HEK293 (cell line): ENCODE data around the gene TSPAN9.
A peak's percentile ranks its signal among the peaks of the same experiment; 100 is the strongest.

ENCODE experiments used
- CTCF ChIA-PET: fragments of 350-600 bp; formaldehyde crosslinking; extraction: SDS; loops from one replicate; lab custom pipeline; 2021; ENCODE audit warnings: antibody characterized with exemption; lab: Yijun Ruan, JAX
- POLR2A ChIA-PET: fragments of 300-600 bp; formaldehyde crosslinking; extraction: SDS; loops from one replicate; lab custom pipeline; 2020; ENCODE audit warnings: antibody characterized with exemption, inconsistent platforms; lab: Yijun Ruan, JAX
- H3K27ac ChIP-seq: fragments of 200-500 bp; sonication (Bioruptor generic); 2 replicates; pipeline ENCODE4 v1.5.1; 2014; ENCODE audit warnings: low read depth, low read length, control low read depth, inconsistent platforms; ENCODE audit errors: extremely low read depth
- H3K36me3 ChIP-seq, 2 experiments: fragments of 200-500 bp in 1 of 2; sonication (Bioruptor generic) in 1 of 2; 1 replicate in 1 of 2; 2 replicates in 1 of 2; pipeline ENCODE4 v1.5.1; 2014 to 2017; ENCODE audit warnings: inconsistent platforms in 2 of 2, low read length in 2 of 2; ENCODE audit not compliant: control insufficient read depth in 2 of 2, insufficient read depth in 1 of 2
- H3K4me1 ChIP-seq: fragments of 200-500 bp; sonication (Bioruptor generic); 2 replicates; pipeline ENCODE4 v1.5.1; 2014; ENCODE audit warnings: mild to moderate bottlenecking, low read length, inconsistent platforms; ENCODE audit not compliant: control insufficient read depth, insufficient read depth
- H3K4me3 ChIP-seq: 2 replicates; pipeline ENCODE4 v1.5.1; 2011; ENCODE audit warnings: low read depth, mild to moderate bottlenecking, control low read depth, low read length, moderate library complexity
- H3K9me3 ChIP-seq: fragments of 200-500 bp; sonication (Bioruptor generic); 2 replicates; pipeline ENCODE4 v1.5.1; 2014; ENCODE audit warnings: low read depth, low read length, inconsistent platforms; ENCODE audit not compliant: control insufficient read depth, insufficient read depth
- SP7 ChIP-seq: fragments of 450-650 bp; formaldehyde crosslinking; IDR thresholded peaks from 2 replicates; pipeline ENCODE4 v1.5.1; 2016; ENCODE audit warnings: missing biosample characterization, missing genetic modification characterization
- ZFP3 ChIP-seq: fragments of 450-650 bp; formaldehyde crosslinking; IDR thresholded peaks from 2 replicates; pipeline ENCODE4 v1.5.1; 2016; ENCODE audit warnings: low read depth, missing biosample characterization, missing genetic modification characterization
- ZNF114 ChIP-seq: fragments of 450-650 bp; formaldehyde crosslinking; IDR thresholded peaks from 2 replicates; pipeline ENCODE4 v1.5.0; 2017; ENCODE audit warnings: missing biosample characterization, missing genetic modification characterization
- ZNF157 ChIP-seq: fragments of 450-650 bp; formaldehyde crosslinking; IDR thresholded peaks from 2 replicates; pipeline ENCODE4 v1.5.1; 2016; ENCODE audit warnings: missing biosample characterization, missing genetic modification characterization
- ZNF202 ChIP-seq: fragments of 450-650 bp; formaldehyde crosslinking; IDR thresholded peaks from 2 replicates; pipeline ENCODE4 v1.5.1; 2016; ENCODE audit warnings: missing biosample characterization, missing genetic modification characterization, borderline replicate concordance
- ZNF266 ChIP-seq: fragments of 450-650 bp; formaldehyde crosslinking; IDR thresholded peaks from 2 replicates; pipeline ENCODE4 v1.5.1; 2016; ENCODE audit warnings: missing biosample characterization, missing genetic modification characterization, low read depth
- ZNF274 ChIP-seq, 2 experiments: fragments of 200-500 bp in 1 of 2; fragments of 450-650 bp in 1 of 2; sonication (Bioruptor generic) in 1 of 2; formaldehyde crosslinking in 1 of 2; IDR thresholded peaks; 2 replicates each; pipeline versions ENCODE4 v1.5.1 to v1.6.1; 2014 to 2016; ENCODE audit warnings: borderline replicate concordance in 1 of 2, inconsistent platforms in 1 of 2, low read length in 1 of 2, missing biosample characterization in 1 of 2, missing genetic modification characterization in 1 of 2
- ZNF292 ChIP-seq: fragments of 450-650 bp; formaldehyde crosslinking; IDR thresholded peaks from 2 replicates; pipeline ENCODE4 v1.5.1; 2016; ENCODE audit warnings: low read depth, missing biosample characterization, missing genetic modification characterization, borderline replicate concordance
- ZNF354C ChIP-seq: fragments of 450-650 bp; formaldehyde crosslinking; IDR thresholded peaks from 2 replicates; pipeline ENCODE4 v1.5.1; 2016; ENCODE audit warnings: missing biosample characterization, missing genetic modification characterization, low read depth, borderline replicate concordance
- ZNF449 ChIP-seq: fragments of 450-650 bp; formaldehyde crosslinking; IDR thresholded peaks from 2 replicates; pipeline ENCODE4 v1.5.1; 2017; ENCODE audit warnings: missing biosample characterization, mild to moderate bottlenecking, missing genetic modification characterization, moderate library complexity
- ZNF473 ChIP-seq: fragments of 450-650 bp; formaldehyde crosslinking; IDR thresholded peaks from 2 replicates; pipeline ENCODE4 v1.5.1; 2017; ENCODE audit warnings: missing biosample characterization, missing genetic modification characterization
- ZNF514 ChIP-seq: fragments of 450-650 bp; formaldehyde crosslinking; IDR thresholded peaks from 2 replicates; pipeline ENCODE4 v1.5.1; 2016; ENCODE audit warnings: missing biosample characterization, missing genetic modification characterization
- ZNF555 ChIP-seq: fragments of 450-650 bp; formaldehyde crosslinking; conservative IDR thresholded peaks from 2 replicates; pipeline ENCODE4 v1.5.1; 2017; ENCODE audit warnings: missing biosample characterization, mild to moderate bottlenecking, missing genetic modification characterization, inconsistent platforms
- ZNF558 ChIP-seq: fragments of 450-650 bp; formaldehyde crosslinking; IDR thresholded peaks from 2 replicates; pipeline ENCODE4 v1.5.1; 2016; ENCODE audit warnings: missing biosample characterization, missing genetic modification characterization
- ZNF645 ChIP-seq: fragments of 450-650 bp; formaldehyde crosslinking; IDR thresholded peaks from 2 replicates; pipeline ENCODE4; 2016; ENCODE audit warnings: missing biosample characterization, missing genetic modification characterization
- ZNF768 ChIP-seq: fragments of 450-650 bp; formaldehyde crosslinking; IDR thresholded peaks from 2 replicates; pipeline ENCODE4 v1.5.1; 2018; ENCODE audit warnings: missing biosample characterization, mild to moderate bottlenecking, missing genetic modification characterization
- ZNF843 ChIP-seq: fragments of 450-650 bp; formaldehyde crosslinking; IDR thresholded peaks from 2 replicates; pipeline ENCODE4 v1.5.1; 2016; ENCODE audit warnings: missing biosample characterization, missing genetic modification characterization
- ZSCAN18 ChIP-seq: fragments of 450-650 bp; formaldehyde crosslinking; IDR thresholded peaks from 2 replicates; pipeline ENCODE4 v1.5.1; 2016; ENCODE audit warnings: missing biosample characterization, missing genetic modification characterization
- ZXDB ChIP-seq: fragments of 450-650 bp; formaldehyde crosslinking; IDR thresholded peaks from 2 replicates; pipeline ENCODE4 v1.5.1; 2016; ENCODE audit warnings: missing biosample characterization, missing genetic modification characterization

TSPAN9 gene

GRCh38 chr12:3204730-3205531 lies 127.8 kb downstream of the TSPAN9 start:
- no peak overlapping the region for H3K27ac ChIP-seq
- H3K4me1 ChIP-seq: no peaks in the 10 kb centered on the region; the same call in 1 of the 2 replicates
- H3K4me3 ChIP-seq: no peak overlapping the region
- ChIA-PET POLR2A (no interaction called here), CTCF (interaction anchor here (0.5 to 2.4 kb wide), 4 partner anchors 31 to 132 kb away, joined by 3 to 12 read pairs (median 4); no protein-coding TSS in a partner anchor)
- TF ChIP-seq ZNF292 (tag by site-specific recombination): no peak
- TF ChIP-seq SP7 (tag by site-specific recombination): peak; percentile 74
- H3K36me3 ChIP-seq: no peaks in the 10 kb centered on the region
- no peaks in the 10 kb centered on the region for H3K9me3 ChIP-seq

- ChIA-PET POLR2A (interaction anchor here (0.5 kb wide), 1 partner anchor 52 kb away, joined by 3 read pairs; no protein-coding TSS in a partner anchor), CTCF (interaction anchor here (0.5 to 2.4 kb wide), 6 partner anchors 42 to 133 kb away, joined by 3 to 16 read pairs (median 4); no protein-coding TSS in a partner anchor)
Observed at GRCh38 chr12:3205742-3206519, 128.8 kb downstream of the TSPAN9 start.

GRCh38 chr12:3206536-3207072 lies 129.4 kb downstream of the TSPAN9 start:
- no peaks in the 10 kb centered on the region for H3K9me3 ChIP-seq
- no peaks in the 10 kb centered on the region for H3K4me1 ChIP-seq
- H3K36me3 ChIP-seq: no peaks in the 10 kb centered on the region
- H3K4me3 ChIP-seq: no peak overlapping the region
- POLR2A ChIA-PET: interaction anchor here (0.5 kb wide), 1 partner anchor 52 kb away, joined by 3 read pairs; no protein-coding TSS in a partner anchor
- TF ChIP-seq ZNF202 (tag by site-specific recombination): no peak
- TF ChIP-seq ZFP3 (tag by site-specific recombination): peak; percentile 91
- H3K27ac ChIP-seq: no peak overlapping the region
- CTCF ChIA-PET: interaction anchor here (0.5 to 2.4 kb wide), 7 partner anchors 10 to 393 kb away, joined by 3 to 16 read pairs (median 4); no protein-coding TSS in a partner anchor

More at GRCh38 chr12:3205742-3206519, 128.8 kb downstream of the TSPAN9 start:
- no peaks in the 10 kb centered on the region; the same call in 1 of the 2 replicates for H3K4me1 ChIP-seq
- H3K27ac ChIP-seq: no peak overlapping the region
- TF ChIP-seq ZNF266 (tag by site-specific recombination): no peak
- no peak for TF ChIP-seq ZNF645 (tag by site-specific recombination)
- no peak overlapping the region for H3K4me3 ChIP-seq
- no peaks in the 10 kb centered on the region for H3K36me3 ChIP-seq
- H3K9me3 ChIP-seq: no peaks in the 10 kb centered on the region

- Histone ChIP-seq H3K27ac (no peak overlapping the region), H3K4me3 (no peak overlapping the region), H3K9me3 (no peaks in the 10 kb centered on the region), H3K36me3 (no peaks in the 10 kb centered on the region), H3K4me1 (no peaks in the 10 kb centered on the region)
- CTCF ChIA-PET: interaction anchor here (0.6 to 2.4 kb wide), 9 partner anchors 10 to 393 kb away, joined by 3 to 16 read pairs (median 4); no protein-coding TSS in a partner anchor
- POLR2A ChIA-PET: no interaction called here
- TF ChIP-seq ZNF114 (tag by site-specific recombination): no peak
- no peak for TF ChIP-seq ZNF473 (tag by site-specific recombination)
- TF ChIP-seq ZNF514: no peak
- no peak for TF ChIP-seq ZNF266 (tag by site-specific recombination)
- no peak for TF ChIP-seq ZNF449 (tag by site-specific recombination)
- no peak for TF ChIP-seq ZNF843 (tag by site-specific recombination)
- TF ChIP-seq ZXDB: no peak
- TF ChIP-seq ZNF768 (tag by site-specific recombination): no peak
- TF ChIP-seq ZNF157 (tag by site-specific recombination): no peak
- no peak for TF ChIP-seq ZNF354C (tag by site-specific recombination)
- no peak for TF ChIP-seq ZNF555
- TF ChIP-seq ZSCAN18: no peak
- no peak for TF ChIP-seq ZNF274 (IDR thresholded peaks at IDR 0.05; ENCODE audit: low read length)
- TF ChIP-seq ZNF274 (tag by site-specific recombination; IDR thresholded peaks at IDR 0.05; ENCODE audit: borderline replicate concordance): no peak
- TF ChIP-seq ZNF558 (tag by site-specific recombination): no peak
Observed at GRCh38 chr12:3207175-3207574, 130.0 kb downstream of the TSPAN9 start.
